Erythroblast (primary cell): ENCODE measurements around the gene DOCK4.

Experiments
- GATA1 ChIP-seq: IDR thresholded peaks from 2 replicates; pipeline ENCODE4 v1.6.1; 2011; ENCODE audit warnings: low read depth, mild to moderate bottlenecking, control low read depth, low read length, moderate library complexity
- POLR2A ChIP-seq: IDR thresholded peaks from 2 replicates; pipeline ENCODE4 v1.6.1; 2011; ENCODE audit warnings: mild to moderate bottlenecking, low read length

DNA sequence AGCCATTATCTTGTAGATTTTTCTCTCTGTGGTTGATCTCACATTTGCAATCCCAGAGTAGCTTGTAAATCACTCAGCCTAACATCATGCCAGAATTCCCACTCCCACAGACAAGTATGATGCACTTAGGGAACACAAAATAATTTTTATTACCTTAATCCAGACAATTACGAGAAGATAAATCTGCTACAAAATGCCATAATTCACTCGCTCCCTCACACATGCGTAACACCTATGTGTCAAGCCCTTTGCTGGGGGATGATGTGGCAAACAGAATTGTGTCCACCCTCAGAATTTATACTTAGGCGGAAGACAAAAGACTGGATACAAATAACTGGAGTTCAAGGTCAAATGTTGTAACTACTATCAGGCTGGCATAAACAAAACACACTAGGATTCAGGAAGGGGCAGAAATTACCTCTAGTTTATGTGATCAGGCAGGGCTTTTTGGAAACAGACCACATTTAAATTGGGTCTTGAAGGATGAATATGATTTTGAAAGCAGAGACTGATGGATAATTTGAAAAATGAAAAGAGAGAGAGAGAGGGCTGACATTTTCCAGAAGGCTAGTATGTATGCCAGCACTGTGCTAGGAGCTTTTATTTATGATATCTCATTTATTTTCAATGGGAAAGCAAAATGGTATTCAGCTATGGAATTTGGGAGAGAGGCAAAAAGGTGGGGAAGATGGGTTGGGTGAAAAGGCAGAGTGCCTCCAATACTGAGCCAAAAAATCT lies 69.8 kb downstream of the DOCK4 start:
- TF ChIP-seq POLR2A (no peak), GATA1 (no peak)
